HepG2 (cell line): ENCODE results near the gene COX14. TPM values are rescaled to one million over a fixed set of nuclear protein-coding genes. Genes with fewer than 3 reads are reported as not detected.

ENCODE experiments used
- AGO2 ChIP-seq: fragments of 200-400 bp; formaldehyde crosslinking; optimal IDR thresholded peaks from 2 replicates; pipeline ENCODE3; 2017; ENCODE audit warnings: mild to moderate bottlenecking, low read depth, low read length, moderate library complexity
- ATAD3A ChIP-seq: sonication (generic); formaldehyde crosslinking; IDR thresholded peaks from 2 replicates; pipeline ENCODE4 v1.4.0; 2020; ENCODE audit warnings: missing genetic modification reagents
- ATF7-NPFF ChIP-seq: sonication (generic); formaldehyde crosslinking; IDR thresholded peaks from 2 replicates; pipeline ENCODE4 v1.8.1; 2023; ENCODE audit warnings: mild to moderate bottlenecking, low read depth, missing genetic modification reagents, moderate library complexity
- BCL6 ChIP-seq: IDR thresholded peaks from 2 replicates; pipeline ENCODE4 v1.6.1; 2016; ENCODE audit warnings: missing genetic modification reagents, missing compliant biosample characterization
- BRCA1 ChIP-seq: sonication (generic); formaldehyde crosslinking; IDR thresholded peaks from 2 replicates; pipeline ENCODE4 v1.4.0; 2020; ENCODE audit warnings: missing genetic modification reagents
- CEBPG ChIP-seq: IDR thresholded peaks from 2 replicates; pipeline ENCODE4 v1.6.1; 2016
- ESRRA ChIP-seq: sonication (generic); formaldehyde crosslinking; IDR thresholded peaks from 2 replicates; pipeline ENCODE4 v1.5.1; 2020; ENCODE audit warnings: mild to moderate bottlenecking, low read depth, missing genetic modification reagents
- FOXA3 ChIP-seq: IDR thresholded peaks from 2 replicates; pipeline ENCODE4 v1.6.1; 2016; ENCODE audit warnings: missing genetic modification reagents, missing compliant biosample characterization
- GPN1 ChIP-seq: sonication (generic); formaldehyde crosslinking; IDR thresholded peaks from 2 replicates; pipeline ENCODE4 v1.5.1; 2020; ENCODE audit warnings: missing genetic modification reagents, borderline replicate concordance
- HOXA9 ChIP-seq: sonication (generic); formaldehyde crosslinking; IDR thresholded peaks from 2 replicates; pipeline ENCODE4 v1.8.1; 2022; ENCODE audit warnings: missing genetic modification reagents, mild to moderate bottlenecking, moderate library complexity, borderline replicate concordance
- KDM2A ChIP-seq: sonication (generic); formaldehyde crosslinking; IDR thresholded peaks from 2 replicates; pipeline ENCODE4 v1.4.0; 2020; ENCODE audit warnings: low read depth, missing genetic modification reagents, borderline replicate concordance
- RBM22 ChIP-seq: fragments of 200-400 bp; formaldehyde crosslinking; optimal IDR thresholded peaks from 2 replicates; pipeline ENCODE3; 2017; ENCODE audit warnings: mild to moderate bottlenecking, low read length, moderate library complexity
- TARDBP ChIP-seq: sonication (generic); formaldehyde crosslinking; IDR thresholded peaks from 2 replicates; pipeline ENCODE4 v1.8.0; 2022; ENCODE audit warnings: mild to moderate bottlenecking, missing genetic modification reagents
- TBL1XR1 ChIP-seq: fragments of 150-350 bp; IDR thresholded peaks from 2 replicates; pipeline ENCODE4 v1.6.1; 2014; ENCODE audit warnings: borderline replicate concordance, low read length; ENCODE audit not compliant: partially characterized antibody
- THYN1 ChIP-seq: sonication (generic); formaldehyde crosslinking; IDR thresholded peaks from 2 replicates; pipeline ENCODE4 v1.8.1; 2023; ENCODE audit warnings: low read depth, mild to moderate bottlenecking, moderate library complexity, missing genetic modification reagents, borderline replicate concordance
- YY1 ChIP-seq: IDR thresholded peaks from 2 replicates; pipeline ENCODE4 v1.6.1; 2011; ENCODE audit warnings: low read length, low read depth, moderate library complexity, mild to moderate bottlenecking; ENCODE audit not compliant: insufficient read depth, insufficient replicate concordance
- ZNF136 ChIP-seq: sonication (generic); formaldehyde crosslinking; IDR thresholded peaks from 2 replicates; pipeline ENCODE4 v1.8.1; 2022; ENCODE audit warnings: low read depth, mild to moderate bottlenecking, moderate library complexity, missing genetic modification reagents
- ZNF350 ChIP-seq: sonication (generic); formaldehyde crosslinking; IDR thresholded peaks from 2 replicates; pipeline ENCODE4 v1.4.0; 2020; ENCODE audit warnings: mild to moderate bottlenecking, low read depth, missing genetic modification reagents, borderline replicate concordance
- ZNF432 ChIP-seq: sonication (generic); formaldehyde crosslinking; IDR thresholded peaks from 2 replicates; pipeline ENCODE4 v1.5.0; 2020; ENCODE audit warnings: missing genetic modification reagents, mild to moderate bottlenecking, borderline replicate concordance
- ZNF484 ChIP-seq: sonication (generic); formaldehyde crosslinking; IDR thresholded peaks from 2 replicates; pipeline ENCODE4 v1.5.1; 2020; ENCODE audit warnings: mild to moderate bottlenecking, low read depth, missing genetic modification reagents, borderline replicate concordance
- ZNF776 ChIP-seq: sonication (generic); formaldehyde crosslinking; IDR thresholded peaks from 2 replicates; pipeline ENCODE4 v1.4.0; 2020; ENCODE audit warnings: mild to moderate bottlenecking, missing genetic modification reagents
- ZNF83 ChIP-seq: sonication (generic); formaldehyde crosslinking; IDR thresholded peaks from 2 replicates; pipeline ENCODE4 v1.4.0; 2020; ENCODE audit warnings: missing genetic modification reagents, mild to moderate bottlenecking, borderline replicate concordance
- ZSCAN25 ChIP-seq: sonication (generic); formaldehyde crosslinking; IDR thresholded peaks from 2 replicates; pipeline ENCODE4 v1.8.0; 2022; ENCODE audit warnings: mild to moderate bottlenecking, missing genetic modification reagents
- polyA plus RNA-seq, 8 experiments: library from polyadenylated mRNA; depleted of rRNA in 3 of 8; stranded (reverse) in 7 of 8; unstranded in 1 of 8; fragments of >200 nt; fragmentation: Illumina TruSeq in 4 of 8; extraction: Trizol in 4 of 8; gene quantifications; 2 replicates each; pipeline versions ENCODE4 v1.2.1 to v1.2.3, GENCODE V29; 2011 to 2016; ENCODE audit warnings: low read depth in 4 of 8, missing spikeins in 1 of 8, mixed read lengths in 1 of 8; ENCODE audit not compliant: insufficient read depth in 1 of 8
- total RNA-seq, 5 experiments: library from RNA; depleted of rRNA; stranded (reverse); fragments of >200 nt; fragmentation: Illumina TruSeq; extraction: Trizol; gene quantifications; 2 replicates each; pipeline ENCODE4 v1.2.3, GENCODE V29; 2016; ENCODE audit warnings: low read depth in 1 of 5
- TF ChIP-seq, protein P1 (sequence below): sonication (generic); formaldehyde crosslinking; IDR thresholded peaks from 2 replicates; pipeline ENCODE4 v1.8.0; 2022; ENCODE audit warnings: missing genetic modification reagents, mild to moderate bottlenecking, inconsistent platforms, borderline replicate concordance
- TF ChIP-seq, protein P2 (sequence below): IDR thresholded peaks from 2 replicates; pipeline ENCODE4 v1.6.1; 2016
- TF ChIP-seq, protein P3 (sequence below): sonication (generic); formaldehyde crosslinking; IDR thresholded peaks from 2 replicates; pipeline ENCODE4 v1.9.0; 2022; ENCODE audit warnings: missing genetic modification reagents, mild to moderate bottlenecking, borderline replicate concordance

Gene COX14
- total and polyA plus RNA-seq, 2 of the 13 experiments (the other 11 are each of a cell fraction or from before 2014, with no cell fraction given) = 53.0 to 71.6 TPM

DNA sequence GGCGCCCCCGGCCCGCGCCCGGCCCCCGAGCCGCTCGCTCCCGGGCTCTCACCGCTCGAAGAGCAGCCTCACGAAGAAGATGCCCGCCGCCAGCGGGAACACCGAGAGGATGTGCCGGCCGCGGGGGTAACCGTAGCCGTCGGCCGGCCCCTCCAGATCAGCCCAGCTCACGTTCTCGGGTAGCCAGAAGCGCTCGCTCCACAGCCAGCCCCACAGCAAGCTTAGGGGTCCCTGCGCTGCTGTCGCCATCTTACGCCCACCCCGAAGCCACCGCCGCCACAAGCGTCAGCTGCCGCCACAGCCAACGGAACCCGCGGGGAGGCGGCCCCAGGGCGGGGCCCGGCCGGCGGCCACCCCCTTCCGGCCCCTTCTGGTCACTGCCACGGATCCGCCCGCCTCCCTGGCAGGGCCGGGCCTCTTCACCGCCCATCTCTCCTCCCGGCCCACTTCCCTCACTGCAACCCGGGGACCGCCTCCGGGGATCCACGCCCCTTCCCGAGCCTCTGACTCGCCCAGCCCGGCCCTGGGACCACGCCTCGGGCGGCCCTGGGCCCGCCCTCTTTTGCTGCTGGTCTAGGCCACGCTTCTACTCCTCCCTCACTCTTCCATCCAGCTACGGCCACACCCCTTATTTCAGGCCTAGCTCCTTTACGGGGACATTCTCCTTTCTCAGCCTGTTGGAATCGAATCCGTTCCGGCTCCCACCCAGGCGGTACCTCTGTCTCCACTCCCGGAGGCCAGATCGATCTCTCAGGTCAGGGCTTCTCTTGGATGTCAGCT is 55.2 kb downstream of the COX14 start, which contains the start of gene CERS5 (continued):
- TF ChIP-seq ZNF350 (CRISPR knock-in tag) (peak; percentile 81), FOXA3 (CRISPR knock-in tag) (0 out of 2 replicates have a peak, but pooled peaks have one; percentile 7), GPN1 (no peak), ATF7-NPFF (0 out of 2 replicates have a peak, but pooled peaks have one; percentile 45), HOXA9 (no peak), BCL6 (CRISPR knock-in tag) (peak; percentile 4), YY1 (peak; percentile 89), ATAD3A (no peak), TBL1XR1 (peak; percentile 33), ZNF432 (CRISPR knock-in tag) (no peak), ZNF484 (CRISPR knock-in tag) (no peak), CEBPG (CRISPR knock-in tag) (no peak), THYN1 (no peak), ESRRA (CRISPR knock-in tag) (peak; percentile 34; the same call in 1 of the 2 replicates), BRCA1 (CRISPR knock-in tag) (no peak), AGO2 (peak; percentile 78), ZSCAN25 (CRISPR knock-in tag) (no peak), TARDBP (CRISPR knock-in tag) (peak; percentile 9; the same call in 1 of the 2 replicates), KDM2A (CRISPR knock-in tag) (peak; percentile 69; the same call in 1 of the 2 replicates), ZNF136 (CRISPR knock-in tag) (no peak; the same call in 1 of the 2 replicates), RBM22 (no peak), ZNF776 (CRISPR knock-in tag) (peak; percentile 81; the same call in 1 of the 2 replicates), ZNF83 (CRISPR knock-in tag) (no peak)
- TF ChIP-seq, protein P1, sequence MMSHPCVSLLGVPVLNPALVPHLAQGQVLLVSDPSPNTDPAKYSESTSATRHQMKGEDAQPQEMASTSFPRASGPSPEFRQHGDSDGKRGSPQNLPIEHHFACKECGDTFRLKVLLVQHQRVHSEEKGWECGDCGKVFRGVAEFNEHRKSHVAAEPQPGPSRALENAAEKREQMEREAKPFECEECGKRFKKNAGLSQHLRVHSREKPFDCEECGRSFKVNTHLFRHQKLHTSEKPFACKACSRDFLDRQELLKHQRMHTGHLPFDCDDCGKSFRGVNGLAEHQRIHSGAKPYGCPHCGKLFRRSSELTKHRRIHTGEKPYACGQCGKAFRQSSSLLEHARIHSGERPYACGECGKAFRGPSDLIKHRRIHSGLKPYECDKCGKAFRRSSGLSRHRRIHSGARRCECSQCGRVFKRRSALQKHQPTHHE (CRISPR knock-in tag) = peak; percentile 3; the same call in 1 of the 2 replicates
- TF ChIP-seq, protein P2, sequence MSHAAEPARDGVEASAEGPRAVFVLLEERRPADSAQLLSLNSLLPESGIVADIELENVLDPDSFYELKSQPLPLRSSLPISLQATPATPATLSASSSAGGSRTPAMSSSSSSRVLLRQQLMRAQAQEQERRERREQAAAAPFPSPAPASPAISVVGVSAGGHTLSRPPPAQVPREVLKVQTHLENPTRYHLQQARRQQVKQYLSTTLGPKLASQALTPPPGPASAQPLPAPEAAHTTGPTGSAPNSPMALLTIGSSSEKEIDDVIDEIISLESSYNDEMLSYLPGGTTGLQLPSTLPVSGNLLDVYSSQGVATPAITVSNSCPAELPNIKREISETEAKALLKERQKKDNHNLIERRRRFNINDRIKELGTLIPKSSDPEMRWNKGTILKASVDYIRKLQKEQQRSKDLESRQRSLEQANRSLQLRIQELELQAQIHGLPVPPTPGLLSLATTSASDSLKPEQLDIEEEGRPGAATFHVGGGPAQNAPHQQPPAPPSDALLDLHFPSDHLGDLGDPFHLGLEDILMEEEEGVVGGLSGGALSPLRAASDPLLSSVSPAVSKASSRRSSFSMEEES (CRISPR knock-in tag) = peak; percentile 9; the same call in 1 of the 2 replicates
- TF ChIP-seq, protein P3, sequence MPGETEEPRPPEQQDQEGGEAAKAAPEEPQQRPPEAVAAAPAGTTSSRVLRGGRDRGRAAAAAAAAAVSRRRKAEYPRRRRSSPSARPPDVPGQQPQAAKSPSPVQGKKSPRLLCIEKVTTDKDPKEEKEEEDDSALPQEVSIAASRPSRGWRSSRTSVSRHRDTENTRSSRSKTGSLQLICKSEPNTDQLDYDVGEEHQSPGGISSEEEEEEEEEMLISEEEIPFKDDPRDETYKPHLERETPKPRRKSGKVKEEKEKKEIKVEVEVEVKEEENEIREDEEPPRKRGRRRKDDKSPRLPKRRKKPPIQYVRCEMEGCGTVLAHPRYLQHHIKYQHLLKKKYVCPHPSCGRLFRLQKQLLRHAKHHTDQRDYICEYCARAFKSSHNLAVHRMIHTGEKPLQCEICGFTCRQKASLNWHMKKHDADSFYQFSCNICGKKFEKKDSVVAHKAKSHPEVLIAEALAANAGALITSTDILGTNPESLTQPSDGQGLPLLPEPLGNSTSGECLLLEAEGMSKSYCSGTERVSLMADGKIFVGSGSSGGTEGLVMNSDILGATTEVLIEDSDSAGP (CRISPR knock-in tag) = peak; percentile 62; the same call in 1 of the 2 replicates
